Lower leg skin (tissue), 4 donors: ENCODE data around the gene NOL4L. TPM values are rescaled to one million over a fixed set of nuclear protein-coding genes. Genes with fewer than 3 reads are reported as not detected.

Source experiments
- DNase-seq, 2 donors: peaks; one replicate each; pipeline ENCODE4 v3.0.0-alpha.2; 2019; ENCODE audit warnings: low spot score in 2 of 2
- H3K4me3 ChIP-seq: fragments of 200-600 bp; sonication (generic); 2 replicates; pipeline ENCODE4 v1.5.1; 2017; ENCODE audit warnings: mild to moderate bottlenecking, low read depth; ENCODE audit not compliant: poor library complexity, severe bottlenecking
- POLR2A ChIP-seq, 2 donors: fragments of 450-650 bp; IDR thresholded peaks; one replicate each; pipeline ENCODE4 v1.6.1; 2016 to 2017; ENCODE audit warnings: antibody characterized with exemption in 2 of 2, mild to moderate bottlenecking in 1 of 2, moderate library complexity in 1 of 2
- whole genome bisulfite sequencing, 2 donors: methylation state at CpG; one replicate each; pipeline ENCODE4 v1.1.5; 2018; 5-methylcytosine and 5-hydroxymethylcytosine counted together
- intact Hi-C: fragments of 100-400 bp; cut with DNase I; formaldehyde crosslinking; loops from one replicate; pipeline ENCODE4 v1.15.0; 2023; ENCODE audit warnings: low total_unique reads
- total RNA-seq, 4 donors: library from RNA; depleted of rRNA; stranded (reverse); fragments of >200 nt; gene quantifications; one replicate each; pipeline ENCODE4 v1.1.0, GENCODE V29; 2016
- TF ChIP-seq, protein P1 (sequence below), 3 donors: fragments of 450-650 bp; IDR thresholded peaks; one replicate each; pipeline ENCODE4 v1.5.1; 2016; ENCODE audit warnings: antibody characterized with exemption in 3 of 3, mild to moderate bottlenecking in 3 of 3, moderate library complexity in 2 of 3

Gene NOL4L
- total RNA-seq, 4 donors from 2014 or later = 4.6 to 10.4 (median 7.0) TPM

DNA sequence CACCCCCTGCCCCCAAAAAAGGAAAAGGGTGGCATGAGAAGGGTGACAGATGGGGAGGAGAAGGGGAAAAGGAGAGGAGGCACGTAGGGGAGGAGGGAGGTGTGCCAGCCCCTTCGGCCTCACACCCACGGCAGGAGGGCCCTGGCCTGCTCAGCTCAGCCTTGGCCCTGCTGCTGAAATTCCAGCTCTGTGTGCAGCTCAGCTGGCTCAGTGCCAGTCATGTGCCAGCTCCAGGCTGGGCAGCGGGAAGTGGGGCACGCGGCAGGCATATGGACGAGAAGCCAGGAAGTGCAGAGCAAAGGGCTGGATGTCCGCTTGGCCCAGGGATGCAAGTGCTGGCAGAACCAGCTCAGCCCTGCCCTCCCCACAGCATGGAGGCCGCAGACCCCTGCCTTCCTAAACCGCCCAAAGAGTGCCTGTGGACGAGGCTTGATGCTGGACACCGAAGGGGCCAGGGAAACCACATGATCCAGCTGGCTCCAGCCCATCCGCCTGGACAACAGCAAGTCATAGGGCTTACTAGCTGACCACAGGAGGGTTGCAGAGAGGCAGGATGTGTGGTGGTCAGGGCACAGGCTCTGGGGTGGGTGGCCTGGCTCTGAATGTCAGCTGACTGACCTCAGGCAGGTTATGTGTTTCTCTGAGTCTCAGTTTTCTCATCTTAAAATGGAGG lies 60.2 kb downstream of the NOL4L start:
- intact Hi-C loops = no loop called here
- TF ChIP-seq, protein P1, sequence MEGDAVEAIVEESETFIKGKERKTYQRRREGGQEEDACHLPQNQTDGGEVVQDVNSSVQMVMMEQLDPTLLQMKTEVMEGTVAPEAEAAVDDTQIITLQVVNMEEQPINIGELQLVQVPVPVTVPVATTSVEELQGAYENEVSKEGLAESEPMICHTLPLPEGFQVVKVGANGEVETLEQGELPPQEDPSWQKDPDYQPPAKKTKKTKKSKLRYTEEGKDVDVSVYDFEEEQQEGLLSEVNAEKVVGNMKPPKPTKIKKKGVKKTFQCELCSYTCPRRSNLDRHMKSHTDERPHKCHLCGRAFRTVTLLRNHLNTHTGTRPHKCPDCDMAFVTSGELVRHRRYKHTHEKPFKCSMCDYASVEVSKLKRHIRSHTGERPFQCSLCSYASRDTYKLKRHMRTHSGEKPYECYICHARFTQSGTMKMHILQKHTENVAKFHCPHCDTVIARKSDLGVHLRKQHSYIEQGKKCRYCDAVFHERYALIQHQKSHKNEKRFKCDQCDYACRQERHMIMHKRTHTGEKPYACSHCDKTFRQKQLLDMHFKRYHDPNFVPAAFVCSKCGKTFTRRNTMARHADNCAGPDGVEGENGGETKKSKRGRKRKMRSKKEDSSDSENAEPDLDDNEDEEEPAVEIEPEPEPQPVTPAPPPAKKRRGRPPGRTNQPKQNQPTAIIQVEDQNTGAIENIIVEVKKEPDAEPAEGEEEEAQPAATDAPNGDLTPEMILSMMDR (IDR thresholded peaks at IDR 0.05) = no peak
- TF ChIP-seq POLR2A (IDR thresholded peaks at IDR 0.05) = no peak
- H3K4me3 ChIP-seq = no peak overlapping the region
- 65 to 76% methylated on average over 12 of the region's 13 CpGs for WGBS, 2 donors
- DNase-seq = peak in 1 of 2 donors; percentile 56

DNA sequence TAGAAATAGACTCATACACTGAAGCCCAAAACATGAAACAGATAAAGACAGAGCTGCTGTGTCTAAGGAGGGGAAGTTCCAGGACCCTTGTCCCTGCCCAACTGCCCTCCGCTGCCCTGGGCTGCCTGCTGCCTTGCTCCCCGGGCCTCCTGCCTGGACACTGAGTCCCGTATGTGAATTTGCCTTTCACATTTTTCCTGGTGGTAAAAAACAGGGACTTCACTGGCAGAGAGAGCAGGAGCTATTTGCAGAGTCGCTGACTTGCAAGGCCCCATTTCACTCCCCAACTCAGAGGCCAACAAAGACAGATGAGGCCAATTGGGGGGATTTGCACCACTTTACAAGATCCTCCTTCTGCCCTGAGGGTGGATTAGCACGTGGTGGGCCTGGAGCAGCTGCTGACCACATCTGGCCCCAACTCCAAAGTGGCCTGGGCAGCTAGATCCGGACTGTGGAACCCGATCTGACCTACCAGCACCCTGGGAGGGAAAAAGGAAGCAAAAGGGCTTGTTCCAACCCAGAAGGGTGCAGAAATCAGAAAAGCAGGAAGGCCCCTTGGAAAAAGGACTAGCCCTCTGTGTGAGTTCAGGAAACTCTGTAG lies 61.4 kb downstream of the NOL4L start:
- no peak for DNase-seq
- TF ChIP-seq POLR2A (IDR thresholded peaks at IDR 0.05) = no peak
- TF ChIP-seq, protein P1 (IDR thresholded peaks at IDR 0.05) = no peak
- intact Hi-C loops = loop anchor here (2.0 kb wide), 1 partner anchor 129 kb away; no protein-coding TSS in a partner anchor

DNA sequence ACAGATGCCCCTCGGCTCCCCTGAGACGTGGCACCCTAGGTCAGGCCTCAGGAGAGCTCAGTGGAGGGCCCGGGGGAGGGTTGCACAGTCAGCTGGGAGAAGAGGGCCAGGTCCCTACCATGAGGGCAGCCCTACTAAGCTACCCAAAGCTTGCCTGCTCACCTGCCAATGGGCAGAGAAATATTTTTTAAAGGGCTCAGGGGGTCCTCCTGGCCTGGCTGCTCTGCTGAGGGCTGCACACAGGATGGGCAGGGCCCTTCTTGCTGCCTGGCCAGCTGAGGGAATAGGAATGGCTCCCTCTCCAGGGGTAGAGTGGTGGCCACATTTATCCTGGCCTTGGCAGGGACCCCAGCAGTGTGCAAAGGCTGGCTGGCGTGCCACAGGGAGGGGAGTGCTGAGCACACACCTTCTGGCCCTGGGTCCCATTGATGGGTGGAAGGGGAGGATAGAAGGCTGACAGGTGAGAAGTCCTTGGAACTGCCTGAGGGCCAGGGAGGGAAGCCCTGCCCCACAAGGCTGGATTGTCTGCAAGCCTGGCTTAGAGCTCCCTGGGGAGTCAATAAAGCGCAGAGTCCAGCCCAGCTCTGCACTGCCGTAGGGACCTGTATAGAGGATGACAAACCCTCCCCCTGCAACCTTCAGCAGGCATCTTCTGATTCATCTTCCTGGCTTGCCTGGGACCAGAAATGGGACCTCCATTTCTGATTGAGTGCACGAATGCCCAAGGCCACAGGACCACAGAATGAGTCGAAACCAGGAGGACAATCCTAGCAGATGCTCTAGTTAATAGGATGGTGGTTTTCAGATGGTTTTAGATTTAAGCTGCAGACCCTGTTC lies 62.1 kb downstream of the NOL4L start:
- 66 to 90% methylated on average over 5 to 8 of the region's 8 CpGs for WGBS, 2 donors
- H3K4me3 ChIP-seq = no peak overlapping the region
- no peak for DNase-seq
- TF ChIP-seq POLR2A (IDR thresholded peaks at IDR 0.05) = no peak
- TF ChIP-seq, protein P1 (IDR thresholded peaks at IDR 0.05) = no peak
- intact Hi-C loops = loop anchor here (2.0 kb wide), 1 partner anchor 130 kb away; no protein-coding TSS in a partner anchor

More for the DNA sequence above, 61.4 kb downstream of the NOL4L start:
- no peak overlapping the region for H3K4me3 ChIP-seq
- 76 to 80% methylated on average over 7 of the region's 7 CpGs for WGBS, 2 donors

DNA sequence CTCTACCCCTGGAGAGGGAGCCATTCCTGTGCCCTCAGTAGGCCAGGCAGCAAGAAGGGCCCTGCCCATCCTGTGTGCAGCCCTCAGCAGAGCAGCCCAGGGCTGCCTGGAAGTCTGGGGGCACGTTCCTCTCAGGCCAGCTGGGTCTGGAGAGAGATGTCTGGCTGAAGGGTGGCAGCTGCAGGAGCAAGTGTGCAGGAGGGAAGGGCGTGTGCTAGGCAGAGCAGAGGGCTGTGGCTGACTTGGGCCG lies 62.7 kb downstream of the NOL4L start:
- intact Hi-C loops = loop anchor here (2.0 kb wide), 1 partner anchor 130 kb away; no protein-coding TSS in a partner anchor
- H3K4me3 ChIP-seq = no peak overlapping the region
- no peak for TF ChIP-seq POLR2A (IDR thresholded peaks at IDR 0.05)
- TF ChIP-seq, protein P1 (IDR thresholded peaks at IDR 0.05) = no peak
- WGBS, 2 donors = 79 to 83% methylated on average over 1 to 3 of the region's 3 CpGs
- no peak for DNase-seq

DNA sequence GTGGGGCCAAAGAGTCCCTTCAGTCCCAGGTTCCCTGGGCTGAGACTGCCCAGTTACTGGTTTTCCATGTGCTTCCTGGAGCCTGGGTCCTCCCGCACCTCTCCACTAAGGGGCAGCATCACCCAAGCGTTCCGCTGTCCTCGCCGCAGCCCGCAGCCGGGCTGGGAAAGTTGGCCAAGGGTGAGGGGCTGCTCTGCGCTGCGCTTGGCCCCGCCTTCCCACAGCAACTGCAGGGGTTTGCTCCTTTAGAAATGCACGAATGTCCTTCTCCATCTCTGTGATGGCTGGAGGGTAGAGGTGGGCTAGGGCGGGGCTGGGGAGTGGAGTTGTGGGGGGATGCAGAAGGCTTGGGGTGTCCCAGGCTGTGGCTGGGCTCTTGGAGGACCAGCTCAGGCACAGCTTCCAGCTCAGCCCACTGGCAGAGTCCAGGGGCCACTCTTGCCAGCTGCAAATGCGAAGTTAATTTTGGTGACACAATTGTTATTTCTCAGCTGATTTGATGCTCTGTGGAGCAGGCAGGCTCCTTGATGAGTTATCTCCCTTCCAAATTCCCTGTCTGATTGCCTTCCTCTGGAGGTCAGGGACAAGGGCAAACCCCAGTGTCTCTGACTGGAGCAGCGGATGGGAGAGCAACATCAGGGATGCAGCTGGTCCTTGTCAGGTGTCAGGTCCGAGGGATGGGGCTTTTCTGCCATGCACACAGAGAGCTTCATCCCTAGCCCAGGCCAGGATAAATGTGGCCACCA lies 63.2 kb downstream of the NOL4L start:
- intact Hi-C loops = loop anchor here (2.0 kb wide), 1 partner anchor 131 kb away; no protein-coding TSS in a partner anchor
- no peak for DNase-seq
- H3K4me3 ChIP-seq = no peak overlapping the region
- WGBS, 2 donors = 18% methylated on average over 15 of the region's 15 CpGs
- TF ChIP-seq, protein P1 (IDR thresholded peaks at IDR 0.05) = no peak
- no peak for TF ChIP-seq POLR2A (IDR thresholded peaks at IDR 0.05)
